Measurements from ENCODE around the gene VAV3.
"Not testable (repeated sequence)": the region's sequence is repeated elsewhere in the genome, so short reads cannot be mapped to it uniquely, and the experiment has no call there.

Gene VAV3

GRCh38 chr1:107935396-107936064, 29.4 kb downstream of the VAV3 start:
- no peak for DNase-seq (ENCODE audit: low spot score)

GRCh38 chr1:107934578-107934977, 30.4 kb downstream of the VAV3 start:
- DNase-seq (ENCODE audit: low spot score), result no peak

- DNase-seq (ENCODE audit: low spot score), result no peak
These were observed 31.2 kb downstream of the VAV3 start for GRCh38 chr1:107933736-107934135.

- no peak for DNase-seq (ENCODE audit: low spot score)
These were observed 34.7 kb downstream of the VAV3 start for GRCh38 chr1:107930292-107930691.

GRCh38 chr1:107927820-107928219, 37.2 kb downstream of the VAV3 start:
- no peak for DNase-seq (ENCODE audit: low spot score)

- DNase-seq (ENCODE audit: low spot score), result no peak
These were observed 38.4 kb downstream of the VAV3 start for GRCh38 chr1:107926436-107927080.

GRCh38 chr1:107925565-107925964, 39.4 kb downstream of the VAV3 start:
- DNase-seq (ENCODE audit: low spot score), result no peak

- no peak for DNase-seq (ENCODE audit: low spot score)
These were observed 44.0 kb downstream of the VAV3 start for GRCh38 chr1:107920999-107921398.

- DNase-seq (ENCODE audit: low spot score), result no peak
These were observed 44.4 kb downstream of the VAV3 start for GRCh38 chr1:107920561-107920960.

- no peak for DNase-seq (ENCODE audit: low spot score)
These were observed 45.0 kb downstream of the VAV3 start for GRCh38 chr1:107919953-107920352.

GRCh38 chr1:107914119-107914765, 50.7 kb downstream of the VAV3 start:
- no peak for DNase-seq (ENCODE audit: low spot score)

GRCh38 chr1:107912656-107913055, 52.3 kb downstream of the VAV3 start:
- no peak for DNase-seq (ENCODE audit: low spot score)

GRCh38 chr1:107900090-107900945, 64.7 kb downstream of the VAV3 start:
- DNase-seq (ENCODE audit: low spot score), result no peak

- no peak for DNase-seq (ENCODE audit: low spot score)
These were observed 65.3 kb downstream of the VAV3 start for GRCh38 chr1:107899655-107900054.

GRCh38 chr1:107897438-107898345, 67.3 kb downstream of the VAV3 start:
- no peak for DNase-seq (ENCODE audit: low spot score)

- DNase-seq (ENCODE audit: low spot score), result no peak
These were observed 68.0 kb downstream of the VAV3 start for GRCh38 chr1:107896936-107897335.

GRCh38 chr1:107896401-107896800, 68.6 kb downstream of the VAV3 start:
- DNase-seq (ENCODE audit: low spot score), result no peak

- no peak for DNase-seq (ENCODE audit: low spot score)
These were observed 69.4 kb downstream of the VAV3 start for GRCh38 chr1:107895403-107896191.

GRCh38 chr1:107894605-107895004, 70.4 kb downstream of the VAV3 start:
- DNase-seq (ENCODE audit: low spot score), result no peak

- not testable (repeated sequence) for DNase-seq (ENCODE audit: low spot score)
These were observed 71.6 kb downstream of the VAV3 start for GRCh38 chr1:107893350-107893749.

GRCh38 chr1:107889524-107889923, 75.5 kb downstream of the VAV3 start:
- no peak for DNase-seq (ENCODE audit: low spot score)

Data from RKO (cell line).